Right lobe of liver (tissue), 6 donors: ENCODE measurements around the gene TBXAS1. TPM values are rescaled to one million over a fixed set of nuclear protein-coding genes. Genes with fewer than 3 reads are reported as not detected.

Experiments
- ATAC-seq, 4 donors: fragments of 200-7000 bp; cut with Tn5 transposase; one replicate each; pipeline ENCODE4 v1.9.1; 2020; ENCODE audit warnings: mild to moderate bottlenecking in 4 of 4, moderate library complexity in 4 of 4
- DNase-seq, 3 donors: peaks; one replicate each; pipeline ENCODE4 v3.0.0-alpha.2; 2020
- H3K27ac ChIP-seq, 3 donors: fragments of 200-600 bp; one replicate each; pipeline ENCODE4 v1.8.0; 2022
- H3K27me3 ChIP-seq, 2 donors: fragments of 200-600 bp; one replicate each; pipeline ENCODE4 v1.8.0; 2022
- H3K36me3 ChIP-seq, 4 donors: fragments of 200-600 bp; sonication (generic) in 1 of 4; one replicate each; pipeline versions ENCODE4 v1.5.1 to v1.8.0; 2017 to 2022; ENCODE audit warnings: control low read depth in 1 of 4
- H3K4me1 ChIP-seq, 4 donors: fragments of 200-600 bp; sonication (generic) in 1 of 4; one replicate each; pipeline versions ENCODE4 v1.5.1 to v1.8.0; 2017 to 2022; ENCODE audit warnings: control low read depth in 1 of 4
- H3K4me3 ChIP-seq, 3 donors: fragments of 200-600 bp; one replicate each; pipeline ENCODE4 v1.8.0; 2022
- H3K9me3 ChIP-seq, 4 donors: fragments of 200-600 bp; sonication (generic) in 1 of 4; one replicate each; pipeline versions ENCODE4 v1.5.1 to v1.8.0; 2017 to 2022; ENCODE audit warnings: control low read depth in 1 of 4
- POLR2A ChIP-seq: fragments of 450-650 bp; IDR thresholded peaks from one replicate; pipeline ENCODE4 v1.6.1; 2017; ENCODE audit warnings: antibody characterized with exemption, mild to moderate bottlenecking
- WGBS: methylation state at CpG from one replicate; pipeline ENCODE4 v1.1.6; 2018; ENCODE audit warnings: low coverage, low lambda C conversion rate; ENCODE audit not compliant: insufficient coverage; ENCODE audit errors: missing lambda C conversion rate; 5-methylcytosine and 5-hydroxymethylcytosine counted together
- intact Hi-C, 2 donors: fragments of 100-400 bp; cut with DNase I; formaldehyde crosslinking; loops; one replicate each; pipeline versions ENCODE4 v1.11.2 to v1.14.1; 2022
- total RNA-seq, 6 experiments: library from RNA; depleted of rRNA in 2 of 6; stranded (reverse); fragments of >200 nt in 2 of 6; fragmentation: NEBNext Ultra II Directional in 3 of 6; extraction: Animal tissue kit (Norgen Biotek cat#: 25700) in 3 of 6; gene quantifications; one replicate each; pipeline versions ENCODE4 v1.1.0 to v1.2.4, GENCODE V29; 2016 to 2023
- TF ChIP-seq, protein P1 (sequence below), 4 donors: fragments of 200-600 bp in 3 of 4; fragments of 450-650 bp in 1 of 4; IDR thresholded peaks; one replicate each; pipeline versions ENCODE4 v1.5.1 to v1.8.0; 2016 to 2022; ENCODE audit warnings: antibody characterized with exemption in 4 of 4, mild to moderate bottlenecking in 2 of 4
- donor health status: DM: no; HTN: yes; CAD: no.
- donor health status: DM: no; HTN: no; CAD: no.
- donor health status: DM: no; HTN: no; CAD: no.
- donor health status: DM: no; HTN: yes; CAD: no.
- donor health status: DM: no; HTN: yes; CAD: no.

The TBXAS1 gene
- total RNA-seq, 6 experiments from 2014 or later, result 7.6 to 15.6 (median 12.2) TPM

DNA sequence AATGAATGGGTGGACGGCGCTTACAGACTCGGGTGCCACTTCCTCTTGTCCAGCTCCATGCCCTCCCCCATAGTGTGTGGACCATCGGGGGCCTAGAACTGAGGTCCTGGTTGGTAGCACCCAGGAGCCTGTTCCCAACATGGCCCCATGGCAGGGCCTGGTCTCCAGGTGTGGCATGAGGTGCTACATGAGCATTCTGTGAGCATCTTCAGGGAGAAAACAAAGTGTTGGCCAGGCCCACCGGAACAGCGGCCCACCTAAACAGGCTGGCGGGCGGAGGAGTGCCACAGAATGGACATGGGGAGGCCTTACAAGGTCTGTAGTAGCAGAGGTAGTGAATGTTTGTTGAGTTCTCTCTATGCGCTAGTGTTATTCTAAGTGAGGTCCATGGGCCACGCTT, 156.7 kb downstream of the TBXAS1 start:
- intact Hi-C loops, result no loop called here
- TF ChIP-seq, protein P1, sequence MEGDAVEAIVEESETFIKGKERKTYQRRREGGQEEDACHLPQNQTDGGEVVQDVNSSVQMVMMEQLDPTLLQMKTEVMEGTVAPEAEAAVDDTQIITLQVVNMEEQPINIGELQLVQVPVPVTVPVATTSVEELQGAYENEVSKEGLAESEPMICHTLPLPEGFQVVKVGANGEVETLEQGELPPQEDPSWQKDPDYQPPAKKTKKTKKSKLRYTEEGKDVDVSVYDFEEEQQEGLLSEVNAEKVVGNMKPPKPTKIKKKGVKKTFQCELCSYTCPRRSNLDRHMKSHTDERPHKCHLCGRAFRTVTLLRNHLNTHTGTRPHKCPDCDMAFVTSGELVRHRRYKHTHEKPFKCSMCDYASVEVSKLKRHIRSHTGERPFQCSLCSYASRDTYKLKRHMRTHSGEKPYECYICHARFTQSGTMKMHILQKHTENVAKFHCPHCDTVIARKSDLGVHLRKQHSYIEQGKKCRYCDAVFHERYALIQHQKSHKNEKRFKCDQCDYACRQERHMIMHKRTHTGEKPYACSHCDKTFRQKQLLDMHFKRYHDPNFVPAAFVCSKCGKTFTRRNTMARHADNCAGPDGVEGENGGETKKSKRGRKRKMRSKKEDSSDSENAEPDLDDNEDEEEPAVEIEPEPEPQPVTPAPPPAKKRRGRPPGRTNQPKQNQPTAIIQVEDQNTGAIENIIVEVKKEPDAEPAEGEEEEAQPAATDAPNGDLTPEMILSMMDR (IDR thresholded peaks at IDR 0.05), result no peak
- TF ChIP-seq POLR2A, result no peak
- DNase-seq (no peak), ATAC-seq (no peak)
- no peak overlapping the region for H3K4me3 ChIP-seq
- no peaks in the 10 kb centered on the region for H3K9me3 ChIP-seq
- no peak overlapping the region for H3K27ac ChIP-seq
- 89% methylated on average over 5 of the region's 10 CpGs for WGBS
- no peaks in the 10 kb centered on the region for H3K4me1 ChIP-seq
- no peaks in the 10 kb centered on the region for H3K27me3 ChIP-seq
- no peaks in the 10 kb centered on the region for H3K36me3 ChIP-seq

DNA sequence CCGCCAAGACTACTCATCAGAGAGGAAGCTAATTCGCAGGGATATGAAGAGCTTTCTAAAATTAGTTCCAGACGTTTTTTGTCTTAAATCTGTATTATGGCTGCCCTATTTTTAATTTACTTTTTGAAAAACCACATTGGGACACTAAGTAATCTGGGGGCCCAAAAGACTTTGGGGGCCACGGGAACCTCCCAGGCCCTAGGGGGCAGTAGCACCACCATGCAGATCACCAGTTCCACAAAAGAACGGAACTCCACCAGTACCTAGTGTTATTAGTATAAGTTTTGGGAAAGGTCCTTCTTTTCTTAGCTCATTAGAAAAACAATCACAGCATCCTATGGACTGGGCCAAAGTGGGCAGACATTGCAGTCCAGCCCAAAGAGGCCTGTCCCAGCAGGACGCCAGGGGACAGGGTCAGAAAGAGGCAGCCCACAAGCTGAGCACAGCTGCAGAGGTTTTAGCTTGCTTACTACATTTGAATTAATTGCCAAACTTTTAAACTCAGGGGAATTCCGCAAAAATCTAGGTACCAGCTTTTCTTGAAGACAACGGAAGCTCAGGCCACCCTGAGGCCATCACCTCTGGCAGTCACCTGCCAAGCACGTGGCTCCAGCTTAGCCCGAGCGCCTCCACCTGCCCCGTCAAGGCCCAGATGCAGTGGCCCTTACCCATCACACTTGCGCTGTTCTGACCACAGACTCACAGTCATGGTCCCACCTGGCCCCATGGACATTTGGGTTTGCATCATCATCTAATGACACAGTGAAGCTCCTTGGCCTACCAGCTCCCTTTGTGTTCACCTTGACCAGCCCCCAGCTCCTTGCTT, 158.8 kb downstream of the TBXAS1 start:
- intact Hi-C loops, result no loop called here
- no peaks in the 10 kb centered on the region for H3K27me3 ChIP-seq
- DNase-seq (no peak), ATAC-seq (no peak)
- TF ChIP-seq, protein P1 (IDR thresholded peaks at IDR 0.05), result no peak
- TF ChIP-seq POLR2A, result no peak
- H3K4me1 ChIP-seq, result no peaks in the 10 kb centered on the region
- no peak overlapping the region for H3K4me3 ChIP-seq
- H3K9me3 ChIP-seq, result no peaks in the 10 kb centered on the region
- H3K36me3 ChIP-seq, result no peaks in the 10 kb centered on the region
- 79% methylated on average over 9 of the region's 13 CpGs for WGBS
- H3K27ac ChIP-seq, result no peak overlapping the region

- no peaks in the 10 kb centered on the region for H3K4me1 ChIP-seq
- ATAC-seq (no peak), DNase-seq (no peak)
- TF ChIP-seq POLR2A, result no peak
- TF ChIP-seq, protein P1 (IDR thresholded peaks at IDR 0.05), result no peak
- no peak overlapping the region for H3K27ac ChIP-seq
- H3K4me3 ChIP-seq, result no peak overlapping the region
- H3K9me3 ChIP-seq, result no peaks in the 10 kb centered on the region
- 87% methylated on average over 4 of the region's 12 CpGs for WGBS
- intact Hi-C loops, result loop anchor here (10.0 kb wide), 3 partner anchors 205 to 375 kb away; no protein-coding TSS in a partner anchor
- no peaks in the 10 kb centered on the region for H3K27me3 ChIP-seq
- H3K36me3 ChIP-seq, result no peaks in the 10 kb centered on the region
Observed at GRCh38 chr7:139989366-139990141, 160.5 kb downstream of the TBXAS1 start.

DNA sequence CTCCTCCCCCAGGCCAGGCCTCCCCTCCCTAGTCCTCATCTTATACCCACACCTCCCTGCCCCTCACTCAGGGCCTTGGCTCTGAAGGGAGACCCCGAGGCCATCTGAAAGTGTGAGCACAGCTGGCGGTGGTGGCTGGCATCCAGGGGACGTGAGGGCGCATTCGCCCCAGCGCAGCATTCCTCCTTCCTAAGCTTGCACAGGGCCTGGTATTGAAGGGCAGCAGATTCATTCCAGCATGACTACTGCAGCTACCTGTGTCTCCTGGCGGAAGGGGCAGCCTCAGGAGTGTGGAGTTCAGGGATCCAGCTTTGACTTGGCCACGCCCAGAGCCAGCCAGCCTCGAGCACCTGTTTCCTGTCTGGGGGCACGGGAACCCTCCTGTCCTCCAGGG, 161.1 kb downstream of the TBXAS1 start:
- Histone ChIP-seq H3K9me3 (no peaks in the 10 kb centered on the region), H3K27me3 (no peaks in the 10 kb centered on the region), H3K4me3 (no peak overlapping the region), H3K27ac (no peak overlapping the region), H3K4me1 (no peaks in the 10 kb centered on the region), H3K36me3 (no peaks in the 10 kb centered on the region)
- DNase-seq (no peak), ATAC-seq (no peak)
- 97% methylated on average over 6 of the region's 10 CpGs for WGBS
- intact Hi-C loops, result loop anchor here (10.0 kb wide), 3 partner anchors 205 to 375 kb away; no protein-coding TSS in a partner anchor
- TF ChIP-seq, protein P1 (IDR thresholded peaks at IDR 0.05), result no peak
- no peak for TF ChIP-seq POLR2A
